T-helper 17 cell (primary cell): ENCODE data around the gene GAK. TPM values are rescaled to one million over a fixed set of nuclear protein-coding genes. Genes with fewer than 3 reads are reported as not detected.
A peak's percentile ranks its signal among the peaks of the same experiment; 100 is the strongest.
"Not testable (repeated sequence)": the region's sequence is repeated elsewhere in the genome, so short reads cannot be mapped to it uniquely, and the experiment has no call there.

ENCODE experiments used
- ATAC-seq: fragments of 150-1000 bp; cut with Tn5 transposase; 2 replicates; pipeline ENCODE4 v1.10.0; 2021; ENCODE audit warnings: mild to moderate bottlenecking, moderate library complexity
- DNase-seq, 3 donors: peaks; one replicate each; pipeline versions ENCODE4 v3.0.0 to v3.0.0-alpha.2; 2020 to 2021
- H3K9me3 ChIP-seq: one replicate; pipeline ENCODE4 v1.7.0; 2013; ENCODE audit warnings: low read length, mild to moderate bottlenecking; ENCODE audit not compliant: control insufficient read depth, poor library complexity, severe bottlenecking
- H3K27ac Mint-ChIP-seq: one replicate; pipeline ENCODE4 v1.8.0; 2022; ENCODE audit warnings: mild to moderate bottlenecking, moderate library complexity, mixed read lengths
- H3K27me3 Mint-ChIP-seq: one replicate; pipeline ENCODE4 v1.8.0; 2022; ENCODE audit warnings: mixed read lengths
- H3K36me3 Mint-ChIP-seq: one replicate; pipeline ENCODE4 v1.8.0; 2022; ENCODE audit warnings: low read depth, mixed read lengths
- H3K4me1 Mint-ChIP-seq: one replicate; pipeline ENCODE4 v1.8.0; 2022; ENCODE audit warnings: mild to moderate bottlenecking, mixed read lengths
- H3K4me3 Mint-ChIP-seq: one replicate; pipeline ENCODE4 v1.8.0; 2022; ENCODE audit warnings: mild to moderate bottlenecking, moderate library complexity, mixed read lengths
- total RNA-seq, 4 donors: library from RNA in 2 of 4; stranded (reverse) in 2 of 4; gene quantifications; one replicate each; pipeline ENCODE4 v1.2.3 and lab custom pipeline; 2022 to 2026

Gene GAK
- total RNA-seq, 2 donors from 2014 or later = 192 to 215 TPM

DNA sequence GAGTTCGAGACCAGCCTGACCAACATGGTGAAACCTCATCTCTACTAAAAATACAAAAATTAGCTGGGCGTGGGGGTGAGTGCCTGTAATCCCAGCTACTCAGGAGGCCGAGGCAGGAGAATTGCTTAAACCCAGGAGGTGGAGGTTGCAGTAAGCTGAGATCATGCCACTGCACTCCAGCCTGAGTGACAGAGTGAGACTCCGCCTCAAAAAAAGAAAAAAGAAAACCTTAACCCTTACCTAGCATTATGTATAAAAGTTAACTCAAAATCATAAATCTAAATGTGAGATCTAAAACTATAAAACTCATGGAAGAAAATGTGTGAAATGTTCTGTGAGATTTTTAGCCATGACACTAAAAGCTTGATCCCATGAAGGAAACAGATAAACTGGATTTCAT, 7.4 kb upstream of the GAK start:
- H3K36me3 Mint-ChIP-seq, H3K4me1 Mint-ChIP-seq, DNase-seq, H3K9me3 ChIP-seq, H3K27me3 Mint-ChIP-seq, ATAC-seq, H3K4me3 Mint-ChIP-seq, H3K27ac Mint-ChIP-seq: not testable (repeated sequence)

DNA sequence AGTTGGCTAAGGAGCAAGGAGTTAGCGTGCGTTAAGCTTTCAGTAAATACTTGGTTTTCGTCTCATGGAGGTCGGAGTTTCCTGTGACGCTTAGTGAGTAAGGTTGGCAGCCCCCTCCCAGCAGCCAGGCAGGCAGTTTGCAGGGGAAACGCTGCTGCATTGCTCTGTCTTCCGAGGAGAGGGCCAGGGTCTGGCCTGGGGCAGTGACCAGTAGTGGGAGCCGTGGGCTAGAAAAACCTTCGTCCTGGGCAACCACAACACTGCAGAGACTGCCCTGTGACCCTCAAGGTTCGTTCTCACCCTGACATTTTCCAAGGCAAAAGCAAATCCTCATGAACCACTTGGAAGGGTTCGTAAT, 576 bp upstream of the GAK start:
- ATAC-seq (no peak), DNase-seq (no peak)
- H3K4me1 Mint-ChIP-seq = peaks cover 38% of the 10 kb centered on the region
- H3K27ac Mint-ChIP-seq = peak overlapping the region; percentile 96
- H3K36me3 Mint-ChIP-seq = no peaks in the 10 kb centered on the region
- peak overlapping the region; percentile 96 for H3K4me3 Mint-ChIP-seq
- H3K9me3 ChIP-seq = no peaks in the 10 kb centered on the region
- no peaks in the 10 kb centered on the region for H3K27me3 Mint-ChIP-seq

DNA sequence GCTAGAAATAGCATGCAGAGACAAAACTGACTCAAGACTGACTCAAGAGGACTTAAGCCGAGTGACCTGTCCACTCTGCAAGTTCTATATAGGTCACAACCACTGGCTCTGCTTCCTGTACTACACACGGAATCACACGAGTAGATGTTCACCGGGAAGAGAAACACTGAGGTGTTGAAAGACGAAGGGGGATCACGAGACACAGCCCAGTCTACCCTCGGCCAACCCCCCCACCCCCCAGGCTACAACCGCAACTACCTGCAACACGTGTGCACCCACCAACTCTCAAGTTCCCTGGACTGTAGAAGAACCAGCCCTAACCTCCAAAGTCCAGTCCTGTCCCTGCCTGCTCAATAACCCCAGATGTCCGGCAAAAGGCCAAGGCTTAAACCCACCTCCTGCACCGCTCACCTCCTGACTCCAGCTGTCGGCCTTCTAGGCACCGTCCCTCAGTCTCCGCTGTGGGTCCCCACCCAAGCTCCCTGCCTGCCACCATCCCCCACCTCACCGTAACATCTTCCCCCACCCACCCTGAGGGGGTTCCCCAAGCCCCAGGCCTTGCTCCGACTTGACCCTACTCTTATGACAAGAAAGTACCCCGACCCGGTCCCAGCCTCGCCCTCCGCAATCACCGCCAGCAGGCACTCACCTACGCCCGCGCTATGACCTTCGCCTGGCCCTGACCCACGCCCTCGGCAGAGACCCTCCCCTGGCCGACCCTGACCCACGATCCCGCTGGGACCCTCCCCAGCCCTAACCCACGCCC, 739 bp downstream of the GAK start:
- H3K27ac Mint-ChIP-seq = peak overlapping the region; percentile 96
- no peaks in the 10 kb centered on the region for H3K36me3 Mint-ChIP-seq
- no peaks in the 10 kb centered on the region for H3K27me3 Mint-ChIP-seq
- no peaks in the 10 kb centered on the region for H3K9me3 ChIP-seq
- H3K4me3 Mint-ChIP-seq = peak overlapping the region; percentile 96
- DNase-seq = peak in 1 of 3 donors; percentile 21
- peaks cover 38% of the 10 kb centered on the region for H3K4me1 Mint-ChIP-seq
- ATAC-seq = peak; percentile 8

DNA sequence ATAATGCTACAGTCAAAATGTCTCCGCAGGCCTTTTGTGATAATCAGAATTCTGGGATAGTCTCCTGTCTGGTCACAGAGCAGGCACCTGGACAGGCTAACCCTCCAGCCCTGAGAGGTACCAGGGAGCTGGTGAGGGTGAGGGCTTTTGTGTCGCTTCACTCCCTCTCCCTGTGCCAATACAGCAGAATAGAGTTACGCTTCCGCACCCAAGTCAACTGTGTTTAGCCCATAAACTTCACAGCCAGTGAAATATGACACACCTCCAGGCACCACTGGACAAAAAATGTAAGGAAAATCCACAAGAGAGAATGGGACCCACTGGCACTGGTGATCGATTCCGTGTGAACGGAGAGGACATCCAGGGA, 1.3 kb downstream of the GAK start:
- H3K27me3 Mint-ChIP-seq = no peaks in the 10 kb centered on the region
- H3K4me3 Mint-ChIP-seq = peak overlapping the region; percentile 96
- H3K4me1 Mint-ChIP-seq = peaks cover 39% of the 10 kb centered on the region

DNA sequence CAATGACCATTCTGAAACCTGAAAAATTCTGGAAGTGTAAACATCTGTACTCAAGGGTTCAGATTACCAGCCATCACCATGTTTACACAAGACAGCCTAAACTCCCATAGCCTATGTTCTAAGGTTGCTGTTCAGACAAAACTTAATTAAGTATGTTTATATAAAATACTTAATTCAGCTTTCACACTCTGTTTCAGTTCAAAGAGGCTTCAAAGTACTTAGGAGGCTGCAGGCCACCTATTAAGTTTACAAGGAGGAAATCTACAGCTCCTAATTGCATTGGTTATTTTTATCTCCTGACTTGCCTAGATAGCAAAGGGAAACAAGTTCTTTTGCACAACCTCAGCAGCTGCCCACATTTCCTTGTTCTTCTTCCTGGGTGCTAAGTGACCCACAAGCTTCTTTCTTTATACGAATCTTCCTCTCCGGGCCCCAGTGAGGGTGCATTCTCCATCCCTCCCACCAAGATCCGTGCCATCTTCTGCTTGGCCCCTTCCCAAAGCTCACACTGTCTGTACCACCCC, 2.0 kb downstream of the GAK start:
- no peak for DNase-seq
- H3K27ac Mint-ChIP-seq = peak overlapping the region; percentile 96

More for the DNA sequence above, 1.3 kb downstream of the GAK start:
- H3K27ac Mint-ChIP-seq = peak overlapping the region; percentile 96
- H3K9me3 ChIP-seq = no peaks in the 10 kb centered on the region
- no peaks in the 10 kb centered on the region for H3K36me3 Mint-ChIP-seq
- ATAC-seq (no peak), DNase-seq (no peak)

DNA sequence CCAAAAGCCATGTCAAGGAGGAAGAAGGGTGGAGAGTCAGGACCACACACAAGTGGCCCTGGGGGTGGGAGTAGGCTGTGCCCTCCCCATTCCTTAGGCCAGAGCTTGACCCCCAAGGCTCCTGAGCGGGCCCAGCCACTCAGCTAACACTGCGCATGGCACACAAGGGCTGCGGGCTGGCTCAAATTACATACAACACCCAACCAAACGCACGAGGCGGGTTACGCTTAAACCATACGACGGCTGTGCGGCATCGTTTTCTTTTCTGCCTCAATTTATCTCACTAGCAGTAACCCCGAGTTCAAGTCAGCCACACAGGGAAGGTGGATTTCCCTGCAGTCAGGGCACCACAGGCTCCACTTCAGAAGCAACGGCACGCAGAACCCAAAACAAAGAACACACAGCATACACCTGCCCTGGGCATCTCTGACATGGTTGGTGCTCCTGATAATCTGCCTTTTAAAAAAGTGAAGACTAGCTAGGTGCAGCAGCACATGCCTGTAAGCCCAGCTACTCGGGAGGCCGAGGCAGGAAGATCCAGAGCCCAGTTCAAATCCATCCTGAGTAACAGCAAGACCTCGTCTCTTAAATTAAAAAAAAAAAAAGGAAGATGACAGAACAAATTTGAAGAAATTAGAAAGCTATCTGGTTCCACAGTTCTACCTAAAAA, 2.9 kb downstream of the GAK start:
- H3K27me3 Mint-ChIP-seq = no peaks in the 10 kb centered on the region
- H3K4me3 Mint-ChIP-seq = no peak overlapping the region
- ATAC-seq (no peak), DNase-seq (no peak)
- peaks cover 44% of the 10 kb centered on the region for H3K4me1 Mint-ChIP-seq
- H3K9me3 ChIP-seq = no peaks in the 10 kb centered on the region
- H3K36me3 Mint-ChIP-seq = no peaks in the 10 kb centered on the region
- H3K27ac Mint-ChIP-seq = peak overlapping the region; percentile 60

More for the DNA sequence above, 2.0 kb downstream of the GAK start:
- H3K27me3 Mint-ChIP-seq = no peaks in the 10 kb centered on the region
- no peaks in the 10 kb centered on the region for H3K36me3 Mint-ChIP-seq
- peak overlapping the region; percentile 96 for H3K4me3 Mint-ChIP-seq
- ATAC-seq = no peak
- H3K9me3 ChIP-seq = no peaks in the 10 kb centered on the region
- peaks cover 43% of the 10 kb centered on the region for H3K4me1 Mint-ChIP-seq

DNA sequence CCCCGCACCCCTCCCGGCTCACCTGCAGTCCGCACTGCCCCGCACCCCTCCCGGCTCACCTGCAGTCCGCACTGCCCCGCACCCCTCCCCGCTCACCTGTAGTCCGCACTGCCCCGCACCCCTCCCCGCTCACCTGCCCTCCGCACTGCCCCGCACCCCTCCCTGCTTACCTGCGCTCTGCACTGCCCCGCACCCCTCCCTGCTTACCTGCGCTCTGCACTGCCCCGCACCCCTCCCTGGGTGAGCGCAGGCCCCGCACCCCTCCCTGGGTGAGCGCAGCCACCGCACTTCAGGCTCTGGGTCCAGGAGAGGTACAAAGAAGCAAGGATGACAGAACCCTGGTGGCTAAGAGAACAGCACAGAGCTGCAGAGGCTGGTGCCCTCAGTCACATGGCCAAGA, 4.5 kb downstream of the GAK start:
- not testable (repeated sequence) for ATAC-seq, H3K36me3 Mint-ChIP-seq, H3K9me3 ChIP-seq, DNase-seq, H3K27ac Mint-ChIP-seq, H3K4me3 Mint-ChIP-seq, H3K27me3 Mint-ChIP-seq
- peaks cover 43% of the 10 kb centered on the region for H3K4me1 Mint-ChIP-seq

DNA sequence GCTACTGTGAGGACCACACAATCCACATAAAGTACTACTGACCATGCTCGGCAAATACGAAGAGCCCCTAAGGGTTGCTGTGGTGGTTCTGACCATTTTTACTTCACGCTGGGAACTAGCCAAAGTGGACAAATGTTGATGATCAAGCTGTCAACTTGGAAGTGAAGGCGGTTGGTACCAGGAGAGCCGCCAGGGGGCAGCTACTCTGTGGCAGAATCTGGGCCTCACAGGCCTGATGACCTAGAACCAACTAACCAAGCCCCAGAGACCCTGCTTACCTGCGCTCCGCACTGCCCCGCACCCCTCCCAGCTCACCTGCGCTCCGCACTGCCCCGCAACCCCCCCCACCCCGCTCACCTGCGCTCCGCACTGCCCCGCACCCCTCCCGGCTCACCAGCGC, 5.6 kb downstream of the GAK start:
- no peaks in the 10 kb centered on the region for H3K9me3 ChIP-seq
- DNase-seq (no peak), ATAC-seq (no peak)
- Mint-ChIP-seq H3K4me3 (peak overlapping the region; percentile 70), H3K4me1 (peaks cover 47% of the 10 kb centered on the region), H3K27ac (peak overlapping the region; percentile 92), H3K27me3 (no peaks in the 10 kb centered on the region), H3K36me3 (no peaks in the 10 kb centered on the region)

DNA sequence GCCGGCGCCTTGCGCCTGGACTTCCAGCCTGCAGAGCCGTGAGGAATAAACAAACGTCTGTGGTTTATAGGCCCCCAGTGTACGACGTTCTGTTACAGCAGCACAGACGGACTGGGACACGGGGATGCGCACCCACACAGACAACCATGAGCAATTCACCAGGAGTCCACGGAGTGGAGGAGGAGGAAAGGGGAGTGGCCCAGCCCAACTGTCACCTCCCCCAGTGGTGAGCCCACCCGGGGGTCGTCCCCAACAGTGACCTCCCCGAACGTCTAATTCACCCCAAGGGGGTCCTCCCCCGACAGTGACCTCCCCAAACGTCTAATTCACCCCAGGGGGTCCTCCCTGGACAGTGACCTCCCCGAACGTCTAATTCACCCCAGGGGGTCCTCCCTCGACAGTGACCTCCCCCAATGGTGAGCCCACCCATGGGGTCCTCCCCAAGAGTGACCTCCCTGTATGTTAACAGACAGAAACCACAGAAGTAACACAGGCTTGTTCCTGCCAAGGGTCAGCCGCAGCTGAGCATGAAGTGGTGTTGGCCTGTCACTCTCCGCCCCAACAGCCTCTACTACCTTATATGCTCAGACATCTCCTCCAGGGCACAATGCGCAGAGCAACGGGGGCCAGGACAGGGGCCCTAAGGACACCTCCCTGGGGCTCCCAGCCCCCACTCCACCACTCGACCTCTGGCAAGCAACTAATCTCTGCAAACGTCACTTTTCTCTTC, 6.2 kb downstream of the GAK start:
- Mint-ChIP-seq H3K36me3 (no peaks in the 10 kb centered on the region), H3K27ac (peak overlapping the region; percentile 92), H3K27me3 (no peaks in the 10 kb centered on the region), H3K4me1 (peaks cover 47% of the 10 kb centered on the region), H3K4me3 (peak overlapping the region; percentile 70)
- ATAC-seq = no peak
- no peaks in the 10 kb centered on the region for H3K9me3 ChIP-seq
- no peak for DNase-seq

DNA sequence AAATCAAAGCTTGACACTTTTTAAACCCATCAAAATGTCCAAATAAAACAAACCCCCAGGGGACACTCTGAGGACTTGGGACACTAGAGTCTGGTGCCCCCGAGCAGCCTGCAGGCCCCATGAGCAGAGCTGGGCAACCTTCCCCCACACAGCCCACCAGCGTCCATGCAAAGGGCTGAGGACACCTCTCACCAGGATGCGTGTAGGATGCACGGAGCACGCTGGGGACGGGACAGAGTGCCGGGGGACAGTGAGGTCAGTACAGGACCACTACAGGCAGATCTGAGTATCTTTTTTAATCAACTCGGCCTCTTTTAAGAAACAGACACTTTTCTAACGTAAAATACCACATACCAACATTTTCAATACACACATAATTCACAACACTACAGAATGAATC, 6.9 kb downstream of the GAK start:
- no peak for ATAC-seq
- Mint-ChIP-seq H3K4me3 (peak overlapping the region; percentile 70), H3K27me3 (no peaks in the 10 kb centered on the region), H3K4me1 (peaks cover 41% of the 10 kb centered on the region), H3K36me3 (no peaks in the 10 kb centered on the region), H3K27ac (peak overlapping the region; percentile 92)
- DNase-seq = no peak
- H3K9me3 ChIP-seq = no peaks in the 10 kb centered on the region

DNA sequence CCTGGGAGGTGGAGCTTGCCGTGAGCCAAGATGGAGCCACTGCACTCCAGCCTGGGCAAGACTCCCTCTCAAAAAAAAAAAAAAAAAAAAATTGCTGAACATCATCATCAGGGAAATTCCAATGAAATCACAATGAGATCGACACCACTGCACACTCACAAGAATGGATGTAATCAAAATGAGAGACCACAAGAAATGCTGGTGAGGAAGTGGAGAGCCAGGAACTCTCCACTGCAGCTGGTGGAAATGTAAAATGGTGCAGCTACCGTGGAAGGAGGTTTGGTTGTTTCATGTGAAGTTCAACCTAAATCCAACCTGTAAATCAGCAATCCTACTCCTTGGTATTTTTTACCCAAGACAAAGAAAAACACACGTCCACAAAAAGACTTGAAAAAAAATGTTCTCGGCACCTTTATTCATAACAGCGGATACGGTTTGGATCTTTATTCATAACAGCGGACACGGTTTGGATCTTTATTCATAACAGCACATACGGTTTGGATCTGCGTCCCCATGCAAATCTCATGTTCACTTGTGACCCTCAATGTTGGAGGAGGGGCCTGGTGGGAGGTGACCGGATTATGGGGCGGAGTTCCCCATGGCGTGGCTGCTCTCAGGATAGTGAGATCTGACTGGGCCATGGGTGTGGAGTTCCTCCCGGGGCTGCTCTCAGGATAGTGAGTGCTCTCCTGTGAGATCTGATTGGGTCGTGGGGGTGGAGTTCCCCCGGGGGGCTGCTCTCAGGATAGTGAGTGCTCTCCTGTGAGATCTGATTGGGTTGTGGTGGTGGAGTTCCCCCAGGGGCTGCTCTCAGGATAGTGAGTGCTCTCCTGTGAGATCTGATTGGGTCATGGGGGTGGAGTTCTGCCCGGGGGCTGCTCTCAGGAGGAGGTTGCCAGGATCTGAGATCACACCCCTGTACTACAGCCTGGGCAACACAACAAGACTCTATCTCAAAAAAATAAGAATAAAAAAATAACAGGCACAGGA, 7.7 kb downstream of the GAK start:
- peak overlapping the region; percentile 70 for H3K4me3 Mint-ChIP-seq
- H3K27ac Mint-ChIP-seq = peak overlapping the region; percentile 92
- DNase-seq = peak in 2 of 3 donors; percentile 22 to 27
- no peaks in the 10 kb centered on the region for H3K9me3 ChIP-seq
- ATAC-seq = peak; percentile 85
- no peaks in the 10 kb centered on the region for H3K36me3 Mint-ChIP-seq
- peaks cover 46% of the 10 kb centered on the region for H3K4me1 Mint-ChIP-seq
- H3K27me3 Mint-ChIP-seq = no peaks in the 10 kb centered on the region

DNA sequence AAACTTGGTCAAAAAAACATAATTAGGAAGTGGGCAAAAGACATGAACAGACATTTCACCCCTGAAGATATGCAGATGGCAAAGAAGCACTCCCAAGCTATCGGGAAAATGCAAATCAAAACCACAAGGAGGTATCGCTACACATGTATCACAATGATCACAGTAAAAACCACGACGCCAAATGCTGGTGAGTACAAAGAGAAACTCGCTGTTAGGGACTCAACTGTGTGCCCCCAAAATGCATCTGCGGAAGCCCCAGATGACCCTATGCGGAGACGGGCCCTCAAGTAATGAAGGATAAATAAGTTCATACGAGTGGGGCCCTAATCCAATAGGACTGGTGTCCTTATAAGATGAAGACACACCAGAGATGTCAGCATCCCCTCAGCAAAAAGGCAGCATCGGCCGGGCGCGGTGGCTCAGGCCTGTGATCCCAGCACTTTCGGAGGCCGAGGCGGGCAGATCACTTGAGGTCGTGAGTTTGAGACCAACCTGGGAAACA, 10.2 kb downstream of the GAK start:
- Mint-ChIP-seq H3K27me3 (no peaks in the 10 kb centered on the region), H3K36me3 (peaks cover 2% of the 10 kb centered on the region), H3K27ac (peak overlapping the region; percentile 92), H3K4me1 (peaks cover 52% of the 10 kb centered on the region), H3K4me3 (peak overlapping the region; percentile 82)
- no peak for DNase-seq
- ATAC-seq = no peak
- no peaks in the 10 kb centered on the region for H3K9me3 ChIP-seq
